ENCODE measurements around the gene SLC22A1.
"Not testable (repeated sequence)": the region's sequence is repeated elsewhere in the genome, so short reads cannot be mapped to it uniquely, and the experiment has no call there.

SLC22A1 gene

DNA sequence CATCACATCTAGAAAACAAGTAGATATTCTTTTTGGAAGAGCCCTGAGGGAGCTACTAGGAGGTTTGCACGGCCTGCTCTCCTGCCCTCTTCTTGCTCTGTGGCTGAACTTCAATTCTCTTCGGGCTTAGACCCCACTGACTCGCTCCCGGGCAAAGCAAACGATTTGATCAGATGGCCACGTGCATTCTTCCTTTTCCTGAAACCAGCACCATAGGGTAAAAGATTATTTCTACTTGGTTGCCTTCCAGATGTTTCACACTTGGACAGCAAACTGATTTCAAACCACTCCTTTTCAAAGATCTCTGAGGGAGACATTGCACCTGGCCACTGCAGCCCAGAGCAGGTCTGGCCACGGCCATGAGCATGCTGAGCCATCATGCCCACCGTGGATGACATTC, at the start of gene SLC22A1:
TSS of gene SLC22A1 (plus strand) at position 258 of the 400 bp plus-strand sequence. CDS start at position 379, 121 bp downstream.
- no peak for DNase-seq

GRCh38 chr6:160073272-160073671, 48.3 kb upstream of the SLC22A1 start:
- DNase-seq: no peak

DNA sequence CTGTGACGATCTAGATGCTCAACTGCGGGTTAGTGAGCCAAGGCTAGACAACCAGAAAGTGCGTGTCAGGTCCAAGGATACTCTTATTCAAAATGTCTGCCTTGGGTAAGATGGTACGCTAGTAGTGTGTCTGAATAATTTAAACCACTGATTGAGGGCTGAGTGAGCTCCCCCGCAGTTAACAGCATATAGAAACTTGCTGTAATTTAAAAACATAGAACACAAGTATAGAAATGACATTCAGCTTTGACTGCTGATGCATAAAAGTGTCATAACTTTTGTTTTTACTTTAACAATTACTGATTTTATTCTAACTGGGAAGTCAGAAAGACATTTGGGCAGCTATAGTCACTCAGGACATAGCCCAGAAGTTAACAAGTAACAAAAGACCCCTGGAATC, 45.6 kb upstream of the SLC22A1 start:
- no peak for DNase-seq

- DNase-seq: no peak
Observed at GRCh38 chr6:160077024-160077423, 44.6 kb upstream of the SLC22A1 start.

- no peak for DNase-seq
Observed at GRCh38 chr6:160077526-160077925, 44.1 kb upstream of the SLC22A1 start.

- DNase-seq: no peak
Observed at GRCh38 chr6:160078883-160079685, 42.5 kb upstream of the SLC22A1 start.

DNA sequence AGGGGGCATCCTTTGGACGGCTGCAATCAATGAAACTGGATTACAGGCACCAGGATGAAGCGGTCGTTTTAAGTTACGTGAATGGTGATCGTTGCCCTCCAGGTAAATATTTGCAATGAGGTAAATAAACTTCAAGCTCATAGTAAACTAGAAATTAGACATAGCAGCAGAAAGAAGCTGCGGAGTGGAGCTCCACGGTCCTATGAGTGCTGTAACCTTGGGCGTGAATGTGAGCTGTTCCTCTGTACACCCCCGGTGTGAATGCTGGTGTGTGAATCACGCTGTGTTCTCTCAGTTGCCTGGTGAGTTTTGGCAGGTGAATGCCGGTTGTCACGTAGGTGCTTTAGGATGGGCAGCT, 42.0 kb upstream of the SLC22A1 start:
- DNase-seq: no peak

- DNase-seq: no peak
Observed at GRCh38 chr6:160080097-160080496, 41.5 kb upstream of the SLC22A1 start.

GRCh38 chr6:160081398-160081797, 40.2 kb upstream of the SLC22A1 start:
- no peak for DNase-seq

GRCh38 chr6:160082627-160083026, 39.0 kb upstream of the SLC22A1 start:
- DNase-seq: no peak

DNA sequence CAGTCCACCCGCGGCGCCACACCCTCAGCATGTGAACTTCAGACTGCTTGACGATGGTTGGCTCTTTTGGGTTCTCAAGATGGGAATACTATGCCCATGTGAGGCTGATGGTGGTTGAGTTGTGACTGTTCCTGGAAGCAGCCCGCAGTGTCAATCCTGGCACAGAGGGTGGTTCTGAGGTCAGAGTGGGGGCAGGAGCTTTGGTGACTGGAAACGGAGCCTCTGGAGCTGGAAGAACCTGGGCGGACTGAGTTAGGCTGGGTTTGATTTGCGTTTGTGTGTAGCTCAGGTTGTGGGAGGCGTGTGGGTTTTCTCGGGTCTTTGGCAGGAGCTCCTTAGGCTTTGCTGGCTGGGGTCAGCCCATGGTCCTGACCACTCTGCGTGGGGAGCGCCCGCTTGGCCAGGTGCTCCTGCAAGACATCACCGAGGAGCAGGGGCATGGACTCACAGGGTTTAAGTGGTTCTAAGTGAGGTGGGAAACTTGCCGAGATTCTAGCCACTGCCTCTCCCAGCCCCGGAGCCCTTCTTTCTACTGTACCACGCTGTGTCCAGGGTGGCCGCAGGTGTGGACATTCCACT, 37.3 kb upstream of the SLC22A1 start:
- no peak for DNase-seq

GRCh38 chr6:160085226-160085625, 36.4 kb upstream of the SLC22A1 start:
- DNase-seq: no peak

- DNase-seq: no peak
Observed at GRCh38 chr6:160085713-160086505, 35.7 kb upstream of the SLC22A1 start.

DNA sequence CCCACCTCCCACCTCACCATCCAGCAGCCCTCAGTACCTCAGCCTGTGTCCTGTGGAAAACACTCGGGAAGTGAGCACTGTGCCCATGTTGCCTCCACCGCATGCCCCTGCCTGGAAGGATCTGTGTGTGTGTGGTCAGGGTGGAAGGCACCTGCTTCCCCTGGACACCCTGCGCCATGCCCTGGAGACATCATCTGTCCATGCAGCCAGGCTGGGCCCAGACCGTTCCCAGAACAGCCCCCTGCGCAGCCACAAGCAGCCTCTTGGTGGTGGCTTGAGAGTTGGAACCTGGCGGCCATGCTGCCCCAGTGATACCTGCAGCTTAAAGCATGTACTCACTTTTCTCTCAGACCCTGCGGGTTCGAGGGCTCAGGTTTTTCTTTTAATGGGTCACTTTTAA, 34.9 kb upstream of the SLC22A1 start:
- DNase-seq: no peak

- DNase-seq: no peak
Observed at GRCh38 chr6:160088069-160088783, 33.4 kb upstream of the SLC22A1 start.

DNA sequence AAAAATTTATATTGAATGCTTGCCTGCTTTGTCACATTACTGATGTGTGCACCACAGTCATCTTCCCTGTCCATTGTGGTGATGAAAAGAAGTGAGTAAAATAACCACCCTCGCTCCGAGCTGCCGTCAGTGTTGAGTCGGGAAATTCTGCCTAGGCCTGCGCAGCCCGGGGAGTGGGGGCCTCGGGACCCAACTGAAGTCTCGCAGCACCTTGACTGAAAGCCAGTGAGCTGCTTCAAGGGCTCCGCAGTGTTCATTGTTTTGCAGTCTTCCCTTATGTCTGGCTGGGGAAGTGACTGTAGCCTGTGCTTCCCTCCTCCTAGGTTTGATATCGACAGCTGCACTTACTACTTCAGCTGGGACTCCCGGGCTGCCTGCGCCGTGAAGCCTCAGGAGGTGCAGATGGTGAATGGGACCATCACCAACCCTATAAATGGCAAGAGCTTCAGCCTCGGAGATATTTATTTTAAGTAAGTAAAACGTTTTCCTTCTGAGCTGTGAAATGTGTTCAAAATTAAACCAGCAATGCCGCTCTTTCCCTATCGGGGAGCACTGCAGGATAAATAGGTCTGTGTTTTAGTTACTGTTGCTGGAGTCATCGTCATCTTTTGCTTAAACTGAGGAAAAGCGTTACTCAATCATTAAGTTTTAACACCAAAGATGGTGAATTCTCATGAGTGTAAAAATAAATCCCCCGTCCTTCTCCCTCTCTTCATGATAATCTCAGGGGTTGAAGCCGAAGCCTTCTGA, 32.7 kb upstream of the SLC22A1 start:
- DNase-seq: no peak

- DNase-seq: no peak
Observed at GRCh38 chr6:160089534-160089897, 32.1 kb upstream of the SLC22A1 start.

DNA sequence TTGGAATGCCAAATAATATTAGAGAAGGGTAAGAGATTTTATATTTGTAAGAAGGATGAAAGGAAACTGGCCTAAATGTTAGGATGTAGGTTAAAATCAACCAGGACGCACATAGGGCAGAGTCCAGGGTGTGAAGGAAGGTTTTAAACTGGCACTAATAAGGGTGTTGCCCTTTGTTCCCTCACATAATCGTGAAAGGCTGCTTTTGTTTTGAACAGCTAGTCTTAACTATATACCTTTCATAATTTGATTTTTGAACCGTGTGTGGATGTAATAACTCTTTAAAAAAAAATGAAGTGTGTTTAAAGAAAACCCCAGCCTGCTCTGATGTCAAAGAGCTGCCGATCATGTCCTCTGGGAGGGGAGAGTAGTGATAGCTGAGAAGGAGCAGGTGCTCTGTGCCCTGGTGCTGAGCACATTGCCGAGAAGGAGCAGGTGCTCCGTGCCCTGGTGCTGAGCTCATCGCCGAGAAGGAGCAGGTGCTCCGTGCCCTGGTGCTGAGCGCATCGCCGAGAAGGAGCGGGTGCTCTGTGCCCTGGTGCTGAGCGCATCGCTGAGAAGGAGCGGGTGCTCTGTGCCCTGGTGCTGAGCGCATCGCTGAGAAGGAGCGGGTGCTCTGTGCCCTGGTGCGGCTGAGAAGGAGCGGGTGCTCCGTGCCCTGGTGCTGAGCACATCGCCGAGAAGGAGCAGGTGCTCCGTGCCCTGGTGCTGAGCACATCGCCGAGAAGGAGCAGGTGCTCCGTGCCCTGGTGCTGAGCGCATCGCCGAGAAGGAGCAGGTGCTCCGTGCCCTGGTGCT, 31.0 kb upstream of the SLC22A1 start:
- not testable (repeated sequence) for DNase-seq

GRCh38 chr6:160092176-160092575, 29.4 kb upstream of the SLC22A1 start:
- not testable (repeated sequence) for DNase-seq

DNA sequence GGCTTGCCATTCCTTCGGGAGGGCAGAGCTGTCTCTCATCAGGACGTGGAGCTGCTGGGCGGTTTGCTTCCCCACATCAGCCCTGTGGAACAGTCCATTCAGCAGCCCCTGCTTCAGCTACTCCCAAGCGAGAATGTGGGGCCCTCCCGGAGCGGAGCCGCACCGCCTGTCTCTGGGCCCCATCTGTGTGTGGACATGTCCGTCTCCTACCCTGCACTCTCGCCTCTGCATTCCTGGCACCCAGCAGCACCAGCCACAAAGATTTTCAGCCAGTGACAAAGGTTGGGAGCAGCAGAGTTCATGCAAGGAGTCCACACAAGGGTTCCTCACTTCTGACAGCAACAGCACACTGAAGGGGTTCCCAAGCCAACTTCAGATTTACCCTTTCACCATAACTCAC, 29.0 kb upstream of the SLC22A1 start:
- no peak for DNase-seq

DNA sequence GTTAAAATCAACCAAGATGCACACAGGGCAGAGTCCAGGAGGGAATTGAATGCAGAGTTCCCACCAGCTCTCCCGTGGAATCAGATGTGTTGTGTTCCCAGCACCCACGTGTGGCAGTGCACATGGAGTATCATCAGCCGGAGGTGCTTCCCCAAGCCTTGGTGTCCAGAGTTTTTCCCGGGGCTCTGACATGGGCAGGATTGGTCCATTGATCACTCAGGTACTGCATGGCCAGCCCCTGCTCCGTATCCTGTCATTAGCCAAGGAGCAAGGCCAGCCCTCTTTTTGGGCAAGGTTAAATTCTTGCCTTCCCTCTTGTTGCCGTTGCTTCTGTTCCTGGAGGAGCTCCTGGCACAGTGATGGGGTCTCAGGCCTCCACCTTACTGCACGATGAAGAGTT, 28.6 kb upstream of the SLC22A1 start:
- no peak for DNase-seq

DNA sequence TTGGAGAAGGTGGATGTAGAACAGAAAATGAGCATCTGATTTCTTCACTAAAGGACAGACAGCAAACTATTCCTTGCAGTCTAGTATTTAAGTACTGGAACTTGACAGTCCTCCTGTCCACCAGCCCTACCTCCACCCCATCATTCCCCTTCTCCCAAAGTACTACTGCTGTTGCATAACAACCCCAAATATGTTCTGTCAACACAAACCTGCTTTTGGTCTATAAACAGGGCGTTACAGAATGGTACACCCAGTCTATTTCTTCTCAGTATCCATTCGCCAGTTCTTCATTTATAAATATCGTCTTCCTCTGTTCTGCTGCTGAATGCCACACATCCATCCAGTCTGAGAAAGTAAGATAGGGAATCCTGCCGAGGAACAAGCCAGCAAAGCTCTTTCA, 27.7 kb upstream of the SLC22A1 start:
- no peak for DNase-seq

Data from DMS153 (cell line).